Fibroblast of upper back skin (primary cell): Measurements from ENCODE around the gene SUN2.

ENCODE experiments used
- DNase-seq: peaks from one replicate; pipeline ENCODE4 v3.0.0-alpha.2; 2013

The SUN2 gene

DNA sequence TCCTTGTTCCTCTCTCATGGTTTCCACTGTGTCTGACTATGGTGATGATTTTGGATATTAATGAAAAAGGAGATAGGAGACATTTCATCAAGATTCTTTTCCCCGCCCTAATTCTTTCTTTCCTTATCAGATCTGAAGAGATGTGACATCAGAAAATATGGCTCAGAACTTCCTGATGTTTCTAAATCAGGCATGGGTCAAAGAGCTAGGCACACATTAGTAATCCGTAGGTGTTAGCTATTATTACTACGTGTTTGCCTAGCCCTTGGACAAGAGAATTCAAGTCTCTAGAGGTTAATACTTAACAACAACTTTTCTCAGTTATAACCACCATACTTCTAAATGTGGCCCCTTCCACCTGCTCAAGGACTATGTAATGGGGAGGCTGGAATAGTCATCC, 60.9 kb downstream of the SUN2 start:
- DNase-seq = no peak

DNA sequence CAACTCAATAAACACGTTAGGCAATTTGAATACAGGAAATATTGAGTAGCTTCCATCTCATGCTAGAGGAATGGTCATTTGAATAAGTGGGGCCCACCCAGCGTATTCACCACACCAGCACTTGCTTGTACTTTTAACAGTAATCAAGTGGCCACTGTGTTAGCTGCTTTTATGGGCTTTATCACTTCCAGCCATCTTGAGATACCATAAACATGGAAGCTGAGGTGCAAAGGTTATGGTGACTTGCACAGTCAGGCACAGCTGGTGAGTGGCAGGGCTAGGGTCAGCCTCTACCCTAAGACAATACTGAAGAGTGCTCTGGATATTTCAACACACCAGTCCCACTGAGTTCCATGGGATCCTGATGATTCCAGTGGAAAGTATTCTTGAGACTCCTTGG, 61.7 kb downstream of the SUN2 start:
- no peak for DNase-seq

DNA sequence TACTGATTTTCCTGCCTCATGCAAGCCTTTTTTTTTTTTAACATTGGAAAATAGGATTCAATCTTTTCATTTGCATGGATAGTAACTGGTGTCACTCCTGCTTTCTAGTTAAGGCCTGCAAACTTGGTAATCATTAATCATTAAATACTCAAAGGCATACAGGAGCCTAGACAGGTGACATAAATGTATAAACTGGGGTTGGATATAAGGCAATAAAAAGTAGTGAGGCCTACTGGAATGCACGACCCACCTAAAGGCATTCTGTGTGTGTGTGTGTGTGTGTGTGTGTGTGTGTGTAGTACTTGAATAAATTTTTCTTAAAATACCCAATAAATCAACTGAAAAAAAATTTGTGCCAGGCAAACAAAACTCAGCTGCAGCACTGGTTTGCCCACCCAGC, 66.1 kb downstream of the SUN2 start:
- DNase-seq = no peak

DNA sequence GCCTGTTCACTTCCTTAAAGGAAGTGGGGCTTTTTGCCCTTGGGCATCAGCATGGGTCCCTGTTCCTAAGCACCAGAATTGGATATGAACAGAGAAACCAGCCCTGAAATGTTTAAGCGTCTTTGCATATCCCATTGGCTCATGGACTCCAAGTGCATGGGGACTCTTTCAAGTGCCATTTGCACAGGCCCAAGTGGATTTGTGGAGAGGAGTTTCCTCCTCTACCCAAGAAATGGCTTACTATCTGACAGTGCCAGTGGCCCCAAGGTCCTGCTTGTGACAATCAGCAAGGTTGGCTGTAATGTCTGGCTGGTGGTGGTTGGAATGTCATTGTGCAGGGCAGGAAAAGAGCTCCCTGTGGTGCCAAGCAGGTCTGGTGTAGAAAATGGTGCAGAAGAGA, 70.0 kb downstream of the SUN2 start:
- no peak for DNase-seq

DNA sequence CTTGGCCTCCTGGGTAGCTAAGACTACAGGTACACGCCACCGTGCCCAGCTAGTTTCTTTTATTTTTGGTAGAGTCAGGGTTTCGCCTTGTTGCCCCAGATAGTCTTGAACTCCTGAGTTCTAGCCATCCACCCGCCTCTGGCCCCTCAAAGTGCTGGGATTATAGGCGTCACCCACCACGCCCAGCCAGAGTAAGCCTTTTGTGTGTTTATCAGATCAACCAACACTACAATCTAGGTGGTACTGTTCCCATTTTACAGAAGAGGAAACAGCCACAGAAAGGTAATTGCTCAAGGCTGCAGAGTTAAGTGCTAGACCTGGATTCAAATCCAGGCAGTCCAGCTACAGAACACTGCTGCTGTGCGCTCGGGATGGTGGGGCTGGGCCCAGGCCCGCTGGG, 70.9 kb downstream of the SUN2 start:
- DNase-seq = no peak
